WI38 (cell line): ENCODE results near the gene SLC35B1.

Experiments
- H3K4me3 ChIP-seq: 2 replicates; pipeline ENCODE4 v1.5.1; 2011; ENCODE audit warnings: low read depth, mild to moderate bottlenecking, control low read depth, low read length
- TF ChIP-seq, protein P1 (sequence below): IDR thresholded peaks from 2 replicates; pipeline ENCODE4 v1.5.1; 2012; ENCODE audit warnings: low read depth, mild to moderate bottlenecking, control low read depth, low read length

Gene SLC35B1

DNA sequence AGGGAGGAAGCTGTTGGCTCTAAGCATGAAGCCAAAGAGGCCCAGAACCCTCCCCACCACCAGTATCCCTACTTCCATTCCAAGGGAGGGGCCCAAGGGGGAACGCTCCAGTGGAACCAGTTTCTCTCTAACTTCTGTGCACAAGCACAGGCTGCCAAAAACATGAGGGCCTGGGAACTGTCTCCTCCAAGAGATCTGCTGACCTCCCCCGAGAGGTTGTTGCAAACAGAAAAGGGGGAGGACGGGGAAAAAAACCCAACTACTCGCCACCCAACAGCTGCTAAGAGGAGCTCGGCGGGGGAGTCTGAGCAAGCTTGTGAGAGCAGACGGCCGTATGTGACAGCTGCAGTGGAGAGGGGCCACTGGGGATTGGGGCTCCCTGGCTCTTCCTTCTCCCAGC, 15.7 kb upstream of the SLC35B1 start:
- H3K4me3 ChIP-seq = no peak overlapping the region
- TF ChIP-seq, protein P1, sequence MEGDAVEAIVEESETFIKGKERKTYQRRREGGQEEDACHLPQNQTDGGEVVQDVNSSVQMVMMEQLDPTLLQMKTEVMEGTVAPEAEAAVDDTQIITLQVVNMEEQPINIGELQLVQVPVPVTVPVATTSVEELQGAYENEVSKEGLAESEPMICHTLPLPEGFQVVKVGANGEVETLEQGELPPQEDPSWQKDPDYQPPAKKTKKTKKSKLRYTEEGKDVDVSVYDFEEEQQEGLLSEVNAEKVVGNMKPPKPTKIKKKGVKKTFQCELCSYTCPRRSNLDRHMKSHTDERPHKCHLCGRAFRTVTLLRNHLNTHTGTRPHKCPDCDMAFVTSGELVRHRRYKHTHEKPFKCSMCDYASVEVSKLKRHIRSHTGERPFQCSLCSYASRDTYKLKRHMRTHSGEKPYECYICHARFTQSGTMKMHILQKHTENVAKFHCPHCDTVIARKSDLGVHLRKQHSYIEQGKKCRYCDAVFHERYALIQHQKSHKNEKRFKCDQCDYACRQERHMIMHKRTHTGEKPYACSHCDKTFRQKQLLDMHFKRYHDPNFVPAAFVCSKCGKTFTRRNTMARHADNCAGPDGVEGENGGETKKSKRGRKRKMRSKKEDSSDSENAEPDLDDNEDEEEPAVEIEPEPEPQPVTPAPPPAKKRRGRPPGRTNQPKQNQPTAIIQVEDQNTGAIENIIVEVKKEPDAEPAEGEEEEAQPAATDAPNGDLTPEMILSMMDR = no peak

DNA sequence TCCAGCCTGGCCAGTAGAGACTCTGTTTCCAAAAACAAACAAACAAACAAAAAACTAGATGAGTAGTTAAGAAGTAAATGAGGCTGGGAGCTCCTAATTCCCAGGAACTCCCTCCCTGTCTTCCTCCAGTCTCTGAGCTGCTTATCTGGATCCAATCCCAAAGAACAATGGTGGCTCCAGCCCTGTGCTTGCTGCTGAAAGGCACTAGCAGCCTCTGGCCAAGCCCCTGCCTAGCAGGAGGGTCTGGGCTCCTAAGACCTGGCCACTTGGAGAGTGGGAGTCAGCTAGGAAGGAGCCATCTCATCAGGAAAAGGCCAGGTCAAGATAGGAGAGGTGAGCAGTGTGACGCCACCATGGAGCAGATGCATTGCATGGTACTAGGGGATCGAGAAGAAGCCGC, 14.3 kb upstream of the SLC35B1 start:
- TF ChIP-seq, protein P1 = no peak
- H3K4me3 ChIP-seq = no peak overlapping the region

DNA sequence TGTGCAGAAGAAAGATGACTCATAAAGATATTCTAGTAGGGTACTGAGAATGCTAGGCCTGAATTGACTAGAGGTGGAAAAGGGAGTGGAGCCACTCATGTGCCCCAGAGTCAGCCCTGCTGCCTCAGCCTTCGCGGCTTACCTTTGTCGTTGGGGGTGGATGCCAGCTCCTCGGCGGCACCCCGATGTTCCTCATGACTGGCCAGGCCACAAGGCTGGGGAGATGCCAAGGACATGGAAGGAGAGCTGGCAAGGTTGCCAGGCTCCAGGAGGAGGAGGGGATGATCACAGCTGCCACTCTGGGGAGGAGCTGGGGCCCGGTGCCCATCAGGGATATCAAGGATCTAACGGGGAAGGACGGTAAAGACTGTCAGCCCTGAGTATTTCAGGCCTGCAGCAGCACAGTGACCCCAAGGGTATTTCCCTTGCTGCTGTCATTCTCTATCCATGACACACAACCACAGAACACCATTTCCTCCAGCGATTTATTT, 9.7 kb upstream of the SLC35B1 start:
- H3K4me3 ChIP-seq = no peak overlapping the region
- TF ChIP-seq, protein P1 = no peak

DNA sequence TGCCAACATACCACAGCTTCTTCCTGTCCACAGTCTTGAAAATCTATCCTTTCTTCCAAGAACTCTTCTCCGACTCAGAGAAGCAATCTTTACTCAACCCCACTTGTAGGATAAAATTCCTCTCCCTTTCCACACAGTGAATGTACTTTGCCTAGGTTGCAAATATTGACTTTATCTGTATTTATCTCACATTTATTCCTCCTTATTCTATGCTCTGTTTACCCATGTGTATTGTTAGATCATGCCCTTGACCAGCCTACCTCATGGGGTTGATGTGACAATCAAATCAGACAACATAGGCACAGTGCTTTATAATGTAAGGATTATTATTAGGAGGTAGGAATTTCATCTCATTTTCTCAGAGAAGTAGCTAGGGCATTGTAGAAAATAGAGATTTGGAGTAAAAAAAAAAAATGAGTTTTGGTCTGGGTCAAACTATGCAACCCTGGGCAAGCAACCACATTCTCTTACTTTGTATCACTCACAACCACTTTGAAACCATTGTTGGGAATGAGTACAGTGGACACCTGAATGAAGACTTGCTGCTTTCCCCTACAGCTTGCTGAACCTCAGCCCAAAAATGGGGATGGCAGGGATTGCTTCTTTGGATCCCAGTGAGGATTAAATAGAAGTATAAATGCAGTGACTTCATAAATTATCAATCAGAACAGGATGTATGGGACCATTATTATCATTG, 9.1 kb upstream of the SLC35B1 start:
- H3K4me3 ChIP-seq = no peak overlapping the region
- TF ChIP-seq, protein P1 = no peak

DNA sequence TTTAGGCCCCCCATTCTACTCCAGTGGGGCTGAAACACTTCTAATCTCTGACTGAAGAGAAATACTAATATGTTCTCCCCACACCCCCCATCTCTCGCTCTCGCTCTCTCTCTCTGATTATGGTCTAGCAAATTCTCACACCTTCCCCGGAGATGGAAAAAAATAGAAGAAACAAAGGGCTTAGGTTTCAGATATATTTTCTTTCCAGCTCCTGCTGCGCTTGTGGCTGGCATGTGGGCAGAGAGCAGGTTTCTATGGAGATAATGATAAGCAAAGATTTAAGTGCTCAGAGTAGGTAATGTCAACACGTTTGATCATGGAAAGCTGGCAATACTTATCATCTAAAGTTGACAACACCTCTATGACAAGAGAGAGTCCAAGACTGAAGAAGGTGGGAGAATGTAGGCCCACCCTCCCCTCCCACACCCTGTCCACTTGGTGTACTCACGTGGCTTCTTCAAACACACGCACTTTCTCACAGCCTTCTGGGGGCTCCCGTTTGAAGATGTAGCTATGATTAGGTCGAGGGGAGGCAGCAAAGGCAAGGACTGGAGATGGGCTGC, 8.0 kb upstream of the SLC35B1 start:
- H3K4me3 ChIP-seq = no peak overlapping the region
- TF ChIP-seq, protein P1 = no peak

DNA sequence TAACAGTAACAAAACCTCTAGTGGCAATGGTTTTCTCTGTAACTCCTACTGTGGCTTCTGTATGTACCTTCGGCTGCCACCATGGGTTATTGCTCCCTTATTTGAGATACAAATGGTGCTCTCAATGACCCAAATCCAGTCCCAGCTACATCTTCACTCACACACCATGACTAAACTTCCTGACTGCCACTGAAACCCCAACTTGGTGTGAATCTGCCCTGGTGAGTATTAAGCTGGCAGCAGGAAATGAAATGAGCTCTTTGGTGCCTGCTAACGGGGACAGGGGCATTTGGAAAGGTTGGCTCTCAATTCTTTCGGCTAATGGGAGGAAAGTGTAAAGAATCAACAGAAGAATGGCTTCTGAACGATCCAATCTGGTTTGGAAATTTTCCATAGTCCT, 7.5 kb upstream of the SLC35B1 start:
- H3K4me3 ChIP-seq = no peak overlapping the region
- TF ChIP-seq, protein P1 = no peak

DNA sequence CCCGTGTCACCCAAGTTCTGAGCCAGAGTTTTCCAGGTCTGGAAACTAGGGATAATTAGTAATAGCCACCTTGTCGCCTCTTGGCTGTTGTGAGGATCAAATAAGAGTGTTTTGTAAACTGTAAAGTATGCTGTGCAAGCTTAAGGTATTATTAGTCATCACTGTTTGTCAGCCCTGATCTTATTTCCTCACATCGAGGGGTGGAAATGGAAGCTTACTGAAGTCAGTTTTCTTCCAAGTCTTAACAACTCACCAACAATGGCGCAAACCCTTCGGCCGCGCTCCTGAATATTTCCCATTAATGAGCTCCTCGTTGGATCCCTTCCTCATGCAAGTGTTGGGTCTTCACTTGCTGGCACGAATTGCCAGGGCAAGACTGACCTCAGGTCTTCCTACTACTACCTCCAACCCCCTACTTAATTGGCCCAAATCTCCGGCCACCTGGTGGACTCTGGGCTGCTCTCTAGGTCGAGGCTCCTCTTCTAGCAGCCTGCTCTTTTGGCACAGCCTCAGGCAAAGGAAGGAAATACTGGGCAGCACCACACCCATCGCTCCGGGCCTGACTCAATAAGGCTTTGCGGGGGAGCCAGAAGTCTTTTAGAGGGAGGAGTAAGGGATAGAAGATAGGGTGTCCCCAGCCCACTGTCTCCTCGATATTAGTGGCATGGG, 885 bp upstream of the SLC35B1 start:
- peak overlapping the region; percentile 98 for H3K4me3 ChIP-seq
- TF ChIP-seq, protein P1 = 0 out of 2 replicates have a peak, but pooled peaks have one; percentile 0
